Stimulated activated naive CD8-positive, alpha-beta T cell treated with anti-CD3 and anti-CD28 coated beads, Interleukin-15, Interleukin-2, amounts not matched to agents 100 U/mL and 50 U/mL, for 24 hours (primary cell): ENCODE measurements around the gene RBM25.
"Not testable (repeated sequence)": the region's sequence is repeated elsewhere in the genome, so short reads cannot be mapped to it uniquely, and the experiment has no call there.

ENCODE experiments used
- ATAC-seq: fragments of 150-1000 bp; cut with Tn5 transposase; one replicate; pipeline ENCODE4 v1.10.0; 2021
- DNase-seq: peaks from one replicate; pipeline ENCODE4 v3.0.0; 2021

Gene RBM25

GRCh38 chr14:73169855-73170254 lies 111.5 kb downstream of the RBM25 start:
- DNase-seq, ATAC-seq: not testable (repeated sequence)

GRCh38 chr14:73170686-73171085 lies 112.4 kb downstream of the RBM25 start:
- no peak for ATAC-seq
- DNase-seq: no peak

GRCh38 chr14:73172500-73172899 lies 114.2 kb downstream of the RBM25 start:
- ATAC-seq (no peak), DNase-seq (no peak)

GRCh38 chr14:73173092-73173735 lies 114.9 kb downstream of the RBM25 start:
- DNase-seq: no peak
- no peak for ATAC-seq
